Activated CD8-positive, alpha-beta memory T cell treated with anti-CD3 and anti-CD28 coated beads for 36 hours (primary cell): Measurements from ENCODE around the gene PTCD1. TPM values are rescaled to one million over a fixed set of nuclear protein-coding genes. Genes with fewer than 3 reads are reported as not detected.
"Not testable (repeated sequence)": the region's sequence is repeated elsewhere in the genome, so short reads cannot be mapped to it uniquely, and the experiment has no call there.

Source experiments
- CTCF ChIA-PET: fragments of 350-600 bp; sonication (Branson Sonifier 250); formaldehyde crosslinking; loops from one replicate; lab custom pipeline; 2021; ENCODE audit warnings: antibody characterized with exemption; lab: Charles Lee
- POLR2A ChIA-PET: fragments of 350-600 bp; sonication (Branson Sonifier 250); formaldehyde crosslinking; loops from one replicate; lab custom pipeline; 2021; ENCODE audit warnings: antibody characterized with exemption; lab: Charles Lee
- total RNA-seq, 2 experiments: library from RNA; stranded (reverse); gene quantifications; one replicate each; pipeline ENCODE4 v1.2.3, GENCODE V29; 2021

Gene PTCD1
- total RNA-seq, 2 experiments from 2014 or later, result 6.0 to 7.0 TPM

DNA sequence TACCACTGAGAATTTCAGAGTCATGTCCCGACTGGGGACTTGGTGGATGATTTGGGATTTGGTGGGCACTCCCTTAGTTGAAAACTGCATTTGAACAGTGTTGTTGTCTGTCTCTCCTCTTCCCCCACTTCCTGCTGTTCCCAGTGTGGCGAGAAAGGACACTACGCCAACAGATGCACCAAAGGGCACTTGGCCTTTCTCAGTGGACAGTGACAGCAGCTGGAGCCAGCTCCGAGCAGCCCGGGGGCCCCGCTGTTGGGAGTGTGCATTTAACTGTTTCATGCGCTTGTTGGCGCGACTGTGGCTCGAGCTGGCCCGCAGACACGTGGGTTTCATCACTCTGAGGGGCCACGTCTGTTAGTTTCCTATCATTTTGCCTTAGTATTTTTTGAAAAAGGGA is 17.7 kb upstream of the PTCD1 start:
- ChIA-PET CTCF (no interaction called here), POLR2A (no interaction called here)

- ChIA-PET CTCF (interaction anchor here (1.4 kb wide), 1 partner anchor 40 kb away, joined by 3 read pairs; no protein-coding TSS in a partner anchor), POLR2A (no interaction called here)
Observed at GRCh38 chr7:99455874-99456273, 17.3 kb upstream of the PTCD1 start.

GRCh38 chr7:99453105-99453504 is 14.5 kb upstream of the PTCD1 start:
- POLR2A ChIA-PET, result no interaction called here
- CTCF ChIA-PET, result no interaction called here

DNA sequence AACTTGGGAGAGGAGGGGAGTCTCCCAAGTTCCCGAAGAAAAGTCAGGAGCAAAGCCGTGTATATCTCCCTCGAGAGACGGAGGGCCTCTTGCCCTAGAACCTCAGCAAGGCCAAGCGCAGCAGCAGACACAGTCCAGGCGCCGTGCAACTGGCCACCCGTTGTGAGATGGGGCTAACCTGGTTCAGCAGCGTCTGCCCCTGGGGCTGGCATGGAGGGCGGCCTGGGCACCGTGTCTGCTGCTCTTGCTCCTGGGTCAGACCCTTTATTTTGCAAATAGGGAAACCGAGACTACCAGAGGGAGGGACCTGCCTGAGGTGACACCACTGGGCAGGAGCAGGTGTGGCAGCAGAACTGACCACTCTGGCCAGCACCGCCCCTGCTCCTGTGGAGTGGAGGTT is 13.9 kb upstream of the PTCD1 start:
- CTCF ChIA-PET, result interaction anchor here (0.8 kb wide), 1 partner anchor 13 kb away, joined by 3 read pairs; no protein-coding TSS in a partner anchor

DNA sequence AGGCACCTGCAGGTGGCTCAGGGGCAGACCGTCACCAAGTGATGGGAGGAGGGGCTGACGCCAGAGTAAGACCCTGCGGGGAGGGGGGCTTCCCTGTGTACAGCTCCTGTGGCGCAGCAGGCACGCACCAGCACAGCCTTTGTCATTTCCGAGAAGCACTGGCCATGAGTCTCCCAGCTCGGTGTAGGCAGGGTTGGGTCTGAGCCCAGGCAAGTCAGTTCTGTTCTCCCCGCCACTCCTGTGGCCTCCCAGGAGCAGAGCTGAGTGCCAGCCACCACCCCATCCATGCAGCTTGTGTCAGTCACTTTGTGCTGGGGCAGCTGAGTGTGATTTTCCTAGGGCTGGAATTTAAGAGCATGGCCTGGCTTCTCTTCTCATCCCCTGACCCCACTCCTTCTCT is 13.3 kb upstream of the PTCD1 start:
- ChIA-PET CTCF (interaction anchor here (0.8 kb wide), 1 partner anchor 13 kb away, joined by 3 read pairs; no protein-coding TSS in a partner anchor), POLR2A (no interaction called here)

More for the DNA sequence above, 13.9 kb upstream of the PTCD1 start:
- POLR2A ChIA-PET, result no interaction called here

DNA sequence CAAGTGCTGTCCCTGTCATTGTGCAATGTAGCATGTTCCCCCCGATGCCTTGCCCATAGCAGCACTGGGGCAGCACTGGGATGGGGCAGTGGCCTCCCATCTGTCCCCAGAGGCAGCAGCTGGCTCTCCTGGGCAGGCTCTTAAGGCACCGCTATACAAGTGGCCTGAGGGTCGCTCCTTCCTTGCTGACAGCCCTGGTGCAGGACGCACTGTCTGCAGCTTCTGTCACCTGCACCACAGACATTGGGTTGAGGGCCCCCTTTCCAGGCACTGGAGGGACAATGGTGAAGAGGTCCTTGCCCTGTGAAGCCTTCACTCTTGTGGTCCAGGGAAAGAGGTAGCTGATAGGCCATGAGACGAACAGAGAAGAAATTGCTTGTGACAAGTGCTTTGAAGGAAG is 10.7 kb upstream of the PTCD1 start:
- ChIA-PET CTCF (interaction anchor here (0.8 kb wide), 1 partner anchor 128 kb away, joined by 3 read pairs; no protein-coding TSS in a partner anchor), POLR2A (no interaction called here)

DNA sequence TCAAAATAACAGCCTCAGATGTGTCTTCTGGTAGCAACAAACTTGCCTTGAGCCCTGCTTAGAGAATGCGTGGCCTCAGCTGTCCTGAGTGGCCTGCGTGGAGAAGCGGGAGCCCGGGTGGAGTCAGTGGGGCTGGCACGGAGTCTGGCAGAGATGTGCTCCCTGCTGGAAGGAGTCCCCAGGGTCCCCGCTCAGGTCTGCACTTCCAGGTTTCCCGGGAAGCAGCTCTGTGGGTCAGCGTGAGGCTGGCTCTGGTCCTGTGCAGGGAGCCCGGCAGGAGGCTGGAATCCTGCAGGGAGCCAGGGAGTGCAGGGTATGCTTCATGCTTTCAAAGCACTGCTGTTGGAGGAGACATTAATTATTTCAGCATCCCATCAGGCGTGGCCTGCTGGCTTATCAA is 10.3 kb upstream of the PTCD1 start:
- ChIA-PET POLR2A (no interaction called here), CTCF (no interaction called here)

- ChIA-PET POLR2A (no interaction called here), CTCF (no interaction called here)
Observed at GRCh38 chr7:99447943-99448342, 9.3 kb upstream of the PTCD1 start.

GRCh38 chr7:99446096-99446495 is 7.5 kb upstream of the PTCD1 start:
- CTCF ChIA-PET, result no interaction called here
- POLR2A ChIA-PET, result no interaction called here

- CTCF ChIA-PET, result no interaction called here
- POLR2A ChIA-PET, result no interaction called here
Observed at GRCh38 chr7:99440195-99440594, 1.6 kb upstream of the PTCD1 start.

DNA sequence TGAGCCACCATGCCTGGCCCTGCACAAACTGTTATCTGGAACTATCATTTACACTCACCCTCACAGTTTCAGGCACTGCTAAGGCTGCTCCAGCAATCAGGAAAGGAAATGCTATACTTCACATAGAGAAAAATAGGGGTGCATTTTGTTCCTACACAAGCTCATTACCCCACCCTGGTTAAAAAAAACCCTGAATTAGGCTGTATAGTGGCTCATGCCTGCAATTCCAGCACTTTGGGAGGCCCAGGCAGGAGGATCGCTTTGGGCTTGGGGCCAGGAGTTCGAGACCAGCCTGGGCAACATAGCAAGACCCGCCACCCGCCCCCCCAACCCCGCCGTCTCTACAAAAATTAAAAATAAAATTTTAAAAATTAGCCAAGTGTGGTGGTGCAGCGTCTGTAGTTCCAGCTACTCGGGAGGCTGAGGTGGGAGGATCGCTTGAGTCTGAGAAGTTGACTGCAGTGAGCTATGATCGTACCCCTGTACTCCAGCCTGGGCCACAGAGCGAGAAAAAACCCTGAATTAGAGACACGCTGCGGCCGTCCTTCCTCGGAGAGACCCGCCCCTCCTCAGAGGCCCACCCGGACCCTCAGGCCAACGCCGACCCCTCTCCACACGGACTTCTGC is 539 bp downstream of the PTCD1 start:
- POLR2A ChIA-PET, result interaction anchor here (0.6 to 1.3 kb wide), 5 partner anchors 29 to 57 kb away, joined by 3 to 8 read pairs (median 5); partner anchors contain the start of genes BUD31 and PDAP1
- CTCF ChIA-PET, result interaction anchor here (0.6 to 1.0 kb wide), 3 partner anchors 29 to 121 kb away, joined by 3 read pairs; partner anchors contain the start of genes BUD31 and PDAP1

DNA sequence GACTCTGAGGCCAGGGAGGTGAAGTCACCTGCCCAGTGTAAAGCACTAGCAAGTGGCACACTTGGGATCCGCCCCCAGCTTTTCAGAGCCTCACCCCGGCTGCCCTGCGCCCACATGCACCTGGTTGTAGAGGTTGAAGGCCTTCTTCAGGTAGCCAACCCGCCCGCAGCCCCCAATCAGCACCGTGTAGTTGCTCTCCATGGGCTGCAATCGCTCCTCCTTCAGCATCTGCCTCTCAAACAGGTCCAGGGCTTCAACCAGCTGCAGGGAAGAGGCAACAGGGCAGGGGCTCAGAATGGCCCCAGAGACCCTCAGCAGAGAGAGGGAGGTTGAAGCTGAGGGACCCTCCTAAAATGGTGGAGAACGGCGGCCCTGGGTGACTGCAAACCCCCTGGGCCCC is 5.4 kb downstream of the PTCD1 start:
- ChIA-PET POLR2A (no interaction called here), CTCF (interaction anchor here (0.7 to 0.8 kb wide), 2 partner anchors 9 to 488 kb away, joined by 3 read pairs; no protein-coding TSS in a partner anchor)

DNA sequence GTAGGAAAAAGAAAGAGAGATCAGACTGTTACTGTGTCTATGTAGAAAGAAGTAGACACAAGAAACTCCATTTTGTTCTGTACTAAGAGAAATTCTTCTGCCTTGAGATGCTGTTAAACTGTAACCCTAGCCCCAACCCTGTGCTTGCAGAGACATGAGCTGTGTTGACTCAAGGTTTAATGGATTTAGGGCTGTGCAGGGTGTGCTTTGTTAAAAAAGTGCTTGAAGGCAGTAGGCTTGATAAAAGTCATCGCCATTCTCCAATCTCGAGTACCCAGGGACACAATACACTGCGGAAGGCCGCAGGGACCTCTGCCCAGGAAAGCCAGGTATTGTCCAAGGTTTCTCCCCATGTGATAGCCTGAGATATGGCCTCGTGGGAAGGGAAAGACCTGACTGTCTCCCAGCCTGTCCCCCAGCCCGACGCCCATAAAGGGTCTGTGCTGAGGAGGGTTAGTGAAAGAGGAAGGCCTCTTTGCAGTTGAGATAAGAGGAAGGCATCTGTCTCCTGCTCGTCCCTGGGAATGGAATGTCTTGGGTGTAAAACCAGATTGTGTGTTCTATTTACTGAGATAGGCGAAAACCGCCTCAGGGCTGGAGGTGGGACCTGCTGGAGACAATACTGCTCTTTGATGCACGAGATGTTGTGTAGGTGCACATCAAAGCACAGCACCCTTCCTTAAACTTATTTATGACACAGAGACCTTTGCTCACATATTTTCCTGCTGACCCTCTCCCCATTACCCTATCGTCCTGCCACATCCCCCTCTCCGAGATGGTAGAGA is 6.7 kb downstream of the PTCD1 start:
- POLR2A ChIA-PET, result not testable (repeated sequence)

DNA sequence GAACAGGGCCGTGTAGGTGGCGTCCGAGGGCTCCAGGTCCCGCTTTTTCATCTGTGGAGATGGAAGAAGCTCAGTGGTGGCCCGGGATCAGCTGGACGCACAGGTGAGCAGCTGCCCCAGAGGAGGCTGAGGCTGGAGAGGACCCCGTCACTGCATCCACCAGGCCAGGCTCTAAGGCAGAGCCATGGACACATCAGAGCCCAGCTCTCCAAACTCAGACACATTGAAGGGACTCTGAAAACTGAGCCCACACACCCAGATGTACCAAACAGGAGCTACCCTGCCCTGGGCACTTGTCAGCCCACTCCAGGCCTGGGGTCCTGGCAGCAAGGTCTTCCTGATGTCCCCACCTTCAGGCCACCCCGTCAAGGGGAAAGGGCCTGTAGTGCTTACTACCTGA is 8.8 kb downstream of the PTCD1 start:
- ChIA-PET CTCF (no interaction called here), POLR2A (interaction anchor here (0.9 kb wide), 1 partner anchor 8 kb away, joined by 3 read pairs; no protein-coding TSS in a partner anchor)

More for the DNA sequence above, 6.7 kb downstream of the PTCD1 start:
- CTCF ChIA-PET, result not testable (repeated sequence)

DNA sequence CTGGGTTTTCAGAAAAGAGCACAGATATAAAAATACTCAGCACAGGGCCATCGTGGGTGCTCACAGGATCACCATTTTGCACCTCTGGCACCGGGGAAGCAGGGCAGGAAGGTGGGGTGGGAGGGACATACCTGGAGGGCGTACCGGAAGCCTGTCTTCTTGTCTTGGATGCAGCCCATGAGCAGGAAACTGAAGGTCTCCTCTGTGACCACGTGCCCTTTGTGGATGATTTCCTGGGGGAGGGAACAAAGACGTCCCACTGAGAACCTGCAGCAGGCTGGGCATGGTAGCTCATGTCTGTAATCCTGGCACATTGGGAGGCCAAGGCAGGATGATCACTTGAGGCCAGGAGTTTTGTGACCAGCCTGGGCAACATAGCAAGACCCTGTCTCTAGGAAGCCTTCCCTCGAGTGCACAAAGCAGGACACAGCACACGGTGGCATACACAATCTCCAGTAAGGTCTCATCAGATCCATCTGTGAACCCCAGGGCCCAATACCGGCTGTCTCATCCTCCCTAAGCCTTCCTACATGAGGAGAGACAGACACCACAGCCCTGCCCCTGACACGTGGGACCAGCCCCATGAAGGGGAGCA is 9.5 kb downstream of the PTCD1 start:
- CTCF ChIA-PET, result no interaction called here
- POLR2A ChIA-PET, result interaction anchor here (0.9 kb wide), 1 partner anchor 8 kb away, joined by 3 read pairs; no protein-coding TSS in a partner anchor

- POLR2A ChIA-PET, result no interaction called here
- CTCF ChIA-PET, result interaction anchor here (0.8 kb wide), 1 partner anchor 13 kb away, joined by 3 read pairs; no protein-coding TSS in a partner anchor
Observed at GRCh38 chr7:99424932-99425730, 13.5 kb downstream of the PTCD1 start.

DNA sequence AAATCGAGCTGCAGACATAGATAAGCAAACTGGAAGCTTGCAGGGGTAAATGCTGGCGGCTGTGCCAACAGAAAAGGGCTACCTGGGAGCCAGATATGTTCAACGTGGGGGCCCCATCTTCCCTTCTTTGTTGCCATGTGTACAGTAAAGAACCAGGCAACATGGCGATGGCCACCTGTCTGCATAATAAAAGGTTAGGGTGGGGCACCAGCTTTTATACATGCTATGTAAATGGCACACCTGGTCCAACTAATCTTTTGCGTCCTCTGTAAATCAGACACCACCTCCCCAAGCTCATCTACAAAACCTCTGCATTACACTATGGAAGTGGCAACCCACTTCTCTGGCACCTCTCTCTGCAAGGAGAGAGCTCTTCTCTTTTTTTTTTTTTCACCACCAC is 16.0 kb downstream of the PTCD1 start:
- POLR2A ChIA-PET, result no interaction called here
- CTCF ChIA-PET, result no interaction called here

DNA sequence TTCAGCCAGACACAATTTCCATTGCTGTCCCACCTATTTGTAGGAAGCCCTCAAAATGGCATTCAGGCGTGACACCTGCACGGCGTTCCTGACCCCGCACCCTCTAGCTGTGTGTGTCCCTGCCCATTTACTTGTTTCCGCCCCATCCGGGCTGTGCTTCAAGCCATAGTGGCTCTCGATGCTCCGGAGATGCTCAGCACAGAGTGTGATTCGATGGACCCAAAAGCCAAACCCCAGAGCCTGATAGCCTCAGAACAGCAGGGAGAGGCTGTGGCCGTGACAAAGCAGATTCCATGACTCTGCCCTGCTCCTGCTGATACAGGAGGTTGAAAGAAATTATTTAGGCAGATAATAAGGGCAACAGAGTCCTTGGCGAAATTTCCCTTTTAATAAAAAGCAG is 16.4 kb downstream of the PTCD1 start:
- CTCF ChIA-PET, result no interaction called here
- POLR2A ChIA-PET, result no interaction called here

- POLR2A ChIA-PET, result interaction anchor here (0.6 kb wide), 1 partner anchor 8 kb away, joined by 3 read pairs; no protein-coding TSS in a partner anchor
- CTCF ChIA-PET, result no interaction called here
Observed at GRCh38 chr7:99420986-99421385, 17.6 kb downstream of the PTCD1 start.
